ENCODE data around the gene GFRAL. TPM values are rescaled to one million over a fixed set of nuclear protein-coding genes. Genes with fewer than 3 reads are reported as not detected.

The GFRAL gene
- total RNA-seq, 1 experiment from 2014 or later, result not detected

DNA sequence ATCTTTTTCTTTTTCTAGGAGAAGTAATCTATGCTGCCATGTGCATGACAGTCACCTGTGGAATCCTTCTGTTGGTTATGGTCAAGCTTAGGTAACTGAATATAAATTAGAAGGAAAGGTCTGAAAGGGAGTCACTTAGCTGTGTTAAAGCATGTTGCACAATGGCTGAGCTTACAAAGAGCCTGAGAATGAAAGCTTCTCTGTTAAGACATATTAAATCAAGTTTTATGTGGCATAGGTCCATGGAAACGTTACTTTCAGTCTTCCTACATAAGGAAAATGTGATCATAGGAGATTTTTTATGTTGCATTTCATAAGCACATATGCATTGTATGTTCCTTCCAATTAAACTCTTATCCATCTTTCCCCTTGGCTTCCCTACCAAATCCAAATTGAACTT, 72.1 kb downstream of the GFRAL start:
- Histone ChIP-seq H3K9me3 (ENCODE audit: control insufficient read depth, insufficient read depth, low read depth, low read length) (no peaks in the 10 kb centered on the region), H3K27me3 (ENCODE audit: control insufficient read depth, insufficient read depth, low read length) (0 out of 2 replicates have a peak, but pooled peaks cover 2% of the 10 kb centered on the region), H3K4me1 (ENCODE audit: control insufficient read depth, insufficient read depth, low read length) (no peaks in the 10 kb centered on the region), H3K36me3 (ENCODE audit: control insufficient read depth, insufficient read depth, low read length) (no peaks in the 10 kb centered on the region), H3K27ac (ENCODE audit: low read length) (no peak overlapping the region), H3K4me3 (ENCODE audit: low read depth in 2 of 2, low read length in 2 of 2) (no peak overlapping the region)
- no peak for DNase-seq (ENCODE audit: low read depth, low spot score)
- BruUV-seq (replicated peaks), result no TSS peak
- ChIA-PET CTCF (no interaction called here), POLR2A (no interaction called here)
- in situ Hi-C loops (cut with HindIII; ENCODE audit: low pct_unique_long_range_greater_than_20kb, low sequenced_read_pairs) (no loop called here), intact Hi-C loops (cut with micrococcal nuclease; ENCODE audit: unreplicated experiment) (no loop called here)
- TF ChIP-seq, protein P1, sequence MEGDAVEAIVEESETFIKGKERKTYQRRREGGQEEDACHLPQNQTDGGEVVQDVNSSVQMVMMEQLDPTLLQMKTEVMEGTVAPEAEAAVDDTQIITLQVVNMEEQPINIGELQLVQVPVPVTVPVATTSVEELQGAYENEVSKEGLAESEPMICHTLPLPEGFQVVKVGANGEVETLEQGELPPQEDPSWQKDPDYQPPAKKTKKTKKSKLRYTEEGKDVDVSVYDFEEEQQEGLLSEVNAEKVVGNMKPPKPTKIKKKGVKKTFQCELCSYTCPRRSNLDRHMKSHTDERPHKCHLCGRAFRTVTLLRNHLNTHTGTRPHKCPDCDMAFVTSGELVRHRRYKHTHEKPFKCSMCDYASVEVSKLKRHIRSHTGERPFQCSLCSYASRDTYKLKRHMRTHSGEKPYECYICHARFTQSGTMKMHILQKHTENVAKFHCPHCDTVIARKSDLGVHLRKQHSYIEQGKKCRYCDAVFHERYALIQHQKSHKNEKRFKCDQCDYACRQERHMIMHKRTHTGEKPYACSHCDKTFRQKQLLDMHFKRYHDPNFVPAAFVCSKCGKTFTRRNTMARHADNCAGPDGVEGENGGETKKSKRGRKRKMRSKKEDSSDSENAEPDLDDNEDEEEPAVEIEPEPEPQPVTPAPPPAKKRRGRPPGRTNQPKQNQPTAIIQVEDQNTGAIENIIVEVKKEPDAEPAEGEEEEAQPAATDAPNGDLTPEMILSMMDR (IDR thresholded peaks at IDR 0.05), result no peak
- TF ChIP-seq SIN3A (IDR thresholded peaks at IDR 0.05; ENCODE audit: borderline replicate concordance, insufficient read depth, low read depth, low read length), result no peak
- TF ChIP-seq POLR2AphosphoS5 (IDR thresholded peaks at IDR 0.05; ENCODE audit: low read depth, low read length), result no peak
- TF ChIP-seq, protein P2, sequence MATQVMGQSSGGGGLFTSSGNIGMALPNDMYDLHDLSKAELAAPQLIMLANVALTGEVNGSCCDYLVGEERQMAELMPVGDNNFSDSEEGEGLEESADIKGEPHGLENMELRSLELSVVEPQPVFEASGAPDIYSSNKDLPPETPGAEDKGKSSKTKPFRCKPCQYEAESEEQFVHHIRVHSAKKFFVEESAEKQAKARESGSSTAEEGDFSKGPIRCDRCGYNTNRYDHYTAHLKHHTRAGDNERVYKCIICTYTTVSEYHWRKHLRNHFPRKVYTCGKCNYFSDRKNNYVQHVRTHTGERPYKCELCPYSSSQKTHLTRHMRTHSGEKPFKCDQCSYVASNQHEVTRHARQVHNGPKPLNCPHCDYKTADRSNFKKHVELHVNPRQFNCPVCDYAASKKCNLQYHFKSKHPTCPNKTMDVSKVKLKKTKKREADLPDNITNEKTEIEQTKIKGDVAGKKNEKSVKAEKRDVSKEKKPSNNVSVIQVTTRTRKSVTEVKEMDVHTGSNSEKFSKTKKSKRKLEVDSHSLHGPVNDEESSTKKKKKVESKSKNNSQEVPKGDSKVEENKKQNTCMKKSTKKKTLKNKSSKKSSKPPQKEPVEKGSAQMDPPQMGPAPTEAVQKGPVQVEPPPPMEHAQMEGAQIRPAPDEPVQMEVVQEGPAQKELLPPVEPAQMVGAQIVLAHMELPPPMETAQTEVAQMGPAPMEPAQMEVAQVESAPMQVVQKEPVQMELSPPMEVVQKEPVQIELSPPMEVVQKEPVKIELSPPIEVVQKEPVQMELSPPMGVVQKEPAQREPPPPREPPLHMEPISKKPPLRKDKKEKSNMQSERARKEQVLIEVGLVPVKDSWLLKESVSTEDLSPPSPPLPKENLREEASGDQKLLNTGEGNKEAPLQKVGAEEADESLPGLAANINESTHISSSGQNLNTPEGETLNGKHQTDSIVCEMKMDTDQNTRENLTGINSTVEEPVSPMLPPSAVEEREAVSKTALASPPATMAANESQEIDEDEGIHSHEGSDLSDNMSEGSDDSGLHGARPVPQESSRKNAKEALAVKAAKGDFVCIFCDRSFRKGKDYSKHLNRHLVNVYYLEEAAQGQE (IDR thresholded peaks at IDR 0.05; ENCODE audit: insufficient read depth in 1 of 2, low read depth in 2 of 2, low read length in 1 of 2), result no peak
- no peak for TF ChIP-seq TCF7L2 (IDR thresholded peaks at IDR 0.05; ENCODE audit: low read depth, low read length)
- ATAC-seq, result no peak

DNA sequence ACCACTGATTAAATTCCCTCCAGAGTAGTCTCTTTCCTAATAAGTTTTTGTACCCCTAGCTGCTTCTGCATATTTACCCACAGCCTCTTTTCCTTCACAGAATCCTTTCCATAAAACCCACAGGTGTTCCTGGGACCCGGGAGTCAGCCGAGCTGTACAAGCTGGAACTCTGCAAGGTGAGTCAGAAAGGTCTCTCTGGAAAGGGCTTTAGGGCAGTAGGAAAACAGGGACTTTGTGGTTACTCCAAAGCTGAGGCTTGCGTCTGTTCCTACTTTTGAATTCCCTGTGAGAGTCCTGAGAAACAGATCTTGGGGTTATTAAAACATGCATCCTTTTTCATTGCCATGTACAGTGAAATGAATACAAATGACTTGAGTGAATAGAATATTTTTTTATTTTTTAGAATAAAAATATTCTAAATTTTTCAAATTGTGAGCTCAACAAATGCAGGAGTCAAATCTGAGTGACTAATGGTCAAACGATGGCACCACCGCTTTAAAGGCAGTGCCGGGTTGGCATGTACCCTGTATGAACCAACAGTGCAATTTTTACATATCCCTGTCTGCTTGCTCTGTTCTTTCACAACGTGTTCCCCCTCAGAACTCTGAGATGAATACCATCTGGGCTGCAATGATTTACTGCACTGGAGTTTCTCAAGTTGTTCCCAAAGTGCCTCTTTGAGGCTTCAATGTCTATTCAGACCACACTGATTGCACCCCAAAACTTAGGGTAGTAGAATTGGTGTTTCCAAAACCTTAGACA, 78.4 kb downstream of the GFRAL start:
- no peak for TF ChIP-seq TCF7L2 (IDR thresholded peaks at IDR 0.05; ENCODE audit: low read depth, low read length)
- TF ChIP-seq SIN3A (IDR thresholded peaks at IDR 0.05; ENCODE audit: borderline replicate concordance, insufficient read depth, low read depth, low read length), result no peak
- no peak for TF ChIP-seq POLR2AphosphoS5 (IDR thresholded peaks at IDR 0.05; ENCODE audit: low read depth, low read length)
- TF ChIP-seq, protein P2 (IDR thresholded peaks at IDR 0.05; ENCODE audit: insufficient read depth in 1 of 2, low read depth in 2 of 2, low read length in 1 of 2), result no peak
- TF ChIP-seq, protein P1 (IDR thresholded peaks at IDR 0.05), result no peak
- CTCF ChIA-PET, result no interaction called here
- Histone ChIP-seq H3K4me3 (ENCODE audit: low read depth in 2 of 2, low read length in 2 of 2) (no peak overlapping the region), H3K27ac (ENCODE audit: low read length) (no peak overlapping the region), H3K9me3 (ENCODE audit: control insufficient read depth, insufficient read depth, low read depth, low read length) (no peaks in the 10 kb centered on the region), H3K27me3 (ENCODE audit: control insufficient read depth, insufficient read depth, low read length) (no peaks in the 10 kb centered on the region), H3K36me3 (ENCODE audit: control insufficient read depth, insufficient read depth, low read length) (no peaks in the 10 kb centered on the region), H3K4me1 (ENCODE audit: control insufficient read depth, insufficient read depth, low read length) (no peaks in the 10 kb centered on the region)
- no TSS peak for BruUV-seq (replicated peaks)
- in situ Hi-C loops (cut with HindIII; ENCODE audit: low pct_unique_long_range_greater_than_20kb, low sequenced_read_pairs) (no loop called here), intact Hi-C loops (cut with micrococcal nuclease; ENCODE audit: unreplicated experiment) (no loop called here)
- DNase-seq (ENCODE audit: low read depth, low spot score) (no peak), ATAC-seq (no peak)
- POLR2A ChIA-PET, result no interaction called here
